HL-60/S4 treated with retinoic acid at 250 ng/mL for 4 days and 3 days (cell line): ENCODE results near the gene CAMSAP1.
"Not testable (repeated sequence)": the region's sequence is repeated elsewhere in the genome, so short reads cannot be mapped to it uniquely, and the experiment has no call there.

Source experiments
- in situ Hi-C: fragments of 300-500 bp; cut with MboI; formaldehyde crosslinking; loops from 2 replicates; pipeline ENCODE4 v1.7.0; 2022; ENCODE audit warnings: low sequenced_read_pairs

The CAMSAP1 gene

GRCh38 chr9:135920973-135921585, 13.7 kb upstream of the CAMSAP1 start:
- in situ Hi-C loops, result no loop called here

- in situ Hi-C loops, result no loop called here
These were observed 13.0 kb upstream of the CAMSAP1 start for GRCh38 chr9:135920256-135920930.

- in situ Hi-C loops, result no loop called here
These were observed 12.1 kb upstream of the CAMSAP1 start for GRCh38 chr9:135919318-135919890.

- in situ Hi-C loops, result not testable (repeated sequence)
These were observed 8.9 kb upstream of the CAMSAP1 start for GRCh38 chr9:135916227-135916626.

- in situ Hi-C loops, result no loop called here
These were observed 7.6 kb upstream of the CAMSAP1 start for GRCh38 chr9:135914921-135915320.

- in situ Hi-C loops, result not testable (repeated sequence)
These were observed 3.9 kb upstream of the CAMSAP1 start for GRCh38 chr9:135911233-135911632.

GRCh38 chr9:135910757-135911156, 3.4 kb upstream of the CAMSAP1 start:
- in situ Hi-C loops, result no loop called here

- in situ Hi-C loops, result no loop called here
These were observed 2.9 kb upstream of the CAMSAP1 start for GRCh38 chr9:135910216-135910615.

- in situ Hi-C loops, result no loop called here
These were observed 2.0 kb upstream of the CAMSAP1 start for GRCh38 chr9:135909371-135909770.

GRCh38 chr9:135908754-135909204, 1.4 kb upstream of the CAMSAP1 start:
- in situ Hi-C loops, result no loop called here

GRCh38 chr9:135908093-135908753, 877 bp upstream of the CAMSAP1 start:
- in situ Hi-C loops, result no loop called here

- in situ Hi-C loops, result no loop called here
These were observed 328 bp downstream of the CAMSAP1 start for GRCh38 chr9:135907006-135907430.

GRCh38 chr9:135906291-135907005, 898 bp downstream of the CAMSAP1 start:
- in situ Hi-C loops, result no loop called here

- in situ Hi-C loops, result no loop called here
These were observed 1.7 kb downstream of the CAMSAP1 start for GRCh38 chr9:135905380-135906258.

- in situ Hi-C loops, result no loop called here
These were observed 3.4 kb downstream of the CAMSAP1 start for GRCh38 chr9:135903786-135904520.

- in situ Hi-C loops, result no loop called here
These were observed 4.0 kb downstream of the CAMSAP1 start for GRCh38 chr9:135903358-135903656.

GRCh38 chr9:135902655-135903357, 4.5 kb downstream of the CAMSAP1 start:
- in situ Hi-C loops, result no loop called here

- in situ Hi-C loops, result no loop called here
These were observed 5.5 kb downstream of the CAMSAP1 start for GRCh38 chr9:135901826-135902225.
